Bone marrow (tissue), 2 donors: Measurements from ENCODE around the gene TACO1.

Experiments
- DNase-seq, 2 donors: peaks; one replicate each; lab custom pipeline; 2025; lab: John Stamatoyannopoulos, UW

Gene TACO1

DNA sequence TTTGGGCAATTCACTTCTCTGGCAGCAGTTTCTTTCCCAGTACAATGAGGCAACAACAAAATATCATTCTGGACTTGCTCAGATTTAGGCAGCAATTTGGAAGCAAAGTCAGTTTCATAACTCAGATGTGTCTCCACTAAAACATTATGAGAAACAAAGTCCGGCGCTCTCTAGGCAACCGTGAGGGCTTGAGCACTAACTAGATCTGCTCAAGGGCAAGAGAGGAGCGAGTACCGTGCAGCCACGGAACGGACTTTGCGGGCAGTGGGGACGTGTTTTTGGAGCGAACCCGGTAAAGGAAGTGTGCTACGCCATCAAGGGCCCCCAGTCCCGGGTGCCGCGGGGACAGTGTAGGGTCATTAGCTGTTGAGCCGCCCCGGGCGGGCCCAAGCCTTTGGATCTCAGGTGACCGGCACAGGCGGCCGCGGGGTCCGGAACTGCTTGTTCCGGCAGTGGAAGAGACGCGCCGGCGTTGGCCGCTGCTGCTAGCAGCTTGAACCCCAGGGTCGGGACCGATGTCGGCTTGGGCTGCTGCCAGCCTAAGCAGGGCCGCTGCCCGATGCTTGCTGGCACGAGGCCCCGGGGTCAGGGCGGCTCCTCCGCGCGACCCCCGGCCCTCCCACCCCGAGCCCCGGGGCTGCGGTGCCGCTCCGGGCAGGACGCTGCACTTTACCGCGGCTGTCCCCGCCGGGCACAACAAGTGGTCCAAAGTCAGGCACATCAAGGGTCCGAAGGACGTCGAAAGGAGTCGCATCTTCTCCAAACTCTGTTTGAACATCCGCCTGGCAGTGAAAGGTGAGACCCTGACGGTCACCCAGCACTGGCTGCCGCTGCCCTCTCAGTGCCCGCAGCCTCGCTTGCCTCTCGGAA is at the start of gene TACO1:
Gene TACO1 (plus strand): TSS at position 327 of the 870 bp plus-strand sequence. CDS start 189 bp downstream, at position 516.
- DNase-seq, result peak; percentile 68

DNA sequence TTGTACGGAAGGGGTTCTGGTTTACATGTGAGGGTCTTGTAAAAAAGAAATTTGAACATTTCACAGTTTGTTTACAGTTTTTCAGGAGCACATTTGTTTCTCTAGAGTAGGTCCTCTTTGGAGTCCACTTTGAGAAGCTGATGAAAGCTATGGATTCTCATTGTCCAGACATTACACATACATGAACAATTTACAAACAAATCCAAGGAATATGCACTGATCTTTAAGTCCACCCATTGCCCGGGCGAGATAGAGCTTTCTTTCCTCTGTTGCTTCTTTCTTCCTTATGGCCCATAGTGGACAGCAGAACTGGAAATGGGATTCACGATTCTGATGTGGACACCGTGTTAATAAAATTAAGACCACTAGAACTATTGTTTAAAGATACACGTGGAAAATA is 48.5 kb upstream of the TACO1 start:
- DNase-seq, result no peak

DNA sequence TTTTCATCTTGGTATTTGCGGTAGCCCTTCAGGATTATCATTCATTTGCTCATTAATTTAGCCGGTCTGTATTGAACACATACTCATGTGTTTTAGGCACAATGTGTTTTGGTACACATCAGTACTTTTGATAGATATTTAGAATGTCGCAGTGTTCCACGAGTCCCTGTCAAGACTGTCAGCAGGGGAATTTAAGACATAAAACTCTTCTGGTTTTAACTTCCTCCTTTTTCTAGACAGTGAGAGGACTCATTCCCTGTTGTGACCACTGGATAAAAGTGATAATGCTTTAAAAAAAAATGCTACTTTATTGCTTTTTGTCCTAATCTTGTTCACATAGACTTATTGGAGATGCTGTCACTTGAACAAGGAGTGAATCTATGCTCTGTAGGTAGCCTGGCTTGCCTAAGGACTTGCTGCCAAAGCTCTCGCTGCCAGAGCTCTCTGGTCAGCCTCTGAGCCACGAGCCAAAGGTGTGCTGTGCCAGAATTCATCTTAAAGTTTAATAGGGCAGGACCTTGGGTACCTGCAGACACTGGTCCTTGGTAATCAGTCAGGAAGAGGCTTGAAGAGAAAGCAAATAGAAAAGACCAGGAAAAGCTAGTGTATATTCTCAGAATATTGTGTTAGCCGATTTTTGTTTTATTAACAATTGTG is 45.1 kb upstream of the TACO1 start:
- peak in 1 of 2 donors; percentile 44 for DNase-seq

DNA sequence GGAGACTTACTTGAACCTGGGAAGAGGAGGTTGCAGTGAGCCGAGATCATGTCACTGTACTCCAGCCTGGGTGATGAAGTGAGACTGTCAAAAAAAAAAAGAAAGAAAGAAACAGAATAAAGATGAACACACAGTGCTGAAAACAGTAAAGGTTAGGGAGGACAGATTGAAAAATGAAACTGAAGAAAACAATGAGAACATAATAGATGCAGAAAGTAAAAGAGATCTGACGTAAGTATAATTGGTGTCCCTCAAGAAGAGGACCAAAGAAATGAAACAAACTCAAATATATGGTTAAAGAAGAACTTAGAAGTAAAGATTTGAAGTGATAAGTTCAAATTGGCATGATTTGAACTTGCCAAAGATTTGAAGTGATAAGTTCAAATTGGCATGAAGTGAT is 43.3 kb upstream of the TACO1 start:
- DNase-seq, result no peak

DNA sequence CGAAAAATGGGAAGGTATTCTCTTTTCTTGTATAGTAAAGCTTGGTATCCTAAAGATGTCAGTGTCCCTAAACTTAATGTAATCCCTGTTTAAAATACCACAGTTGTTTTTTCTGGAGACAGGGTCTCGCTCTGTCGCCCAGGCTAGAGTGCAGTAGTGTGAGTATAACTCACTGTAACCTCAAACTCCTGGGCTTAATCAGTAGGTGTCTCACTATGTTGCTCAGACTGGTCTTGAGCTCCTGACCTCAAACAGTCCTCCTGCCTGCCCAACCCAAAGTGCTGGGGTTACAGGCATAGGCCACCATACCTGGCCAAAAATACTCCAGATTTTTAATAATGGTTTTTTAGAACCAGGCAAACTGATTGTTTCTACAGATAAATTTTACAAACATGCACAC is 42.3 kb upstream of the TACO1 start:
- DNase-seq, result no peak

DNA sequence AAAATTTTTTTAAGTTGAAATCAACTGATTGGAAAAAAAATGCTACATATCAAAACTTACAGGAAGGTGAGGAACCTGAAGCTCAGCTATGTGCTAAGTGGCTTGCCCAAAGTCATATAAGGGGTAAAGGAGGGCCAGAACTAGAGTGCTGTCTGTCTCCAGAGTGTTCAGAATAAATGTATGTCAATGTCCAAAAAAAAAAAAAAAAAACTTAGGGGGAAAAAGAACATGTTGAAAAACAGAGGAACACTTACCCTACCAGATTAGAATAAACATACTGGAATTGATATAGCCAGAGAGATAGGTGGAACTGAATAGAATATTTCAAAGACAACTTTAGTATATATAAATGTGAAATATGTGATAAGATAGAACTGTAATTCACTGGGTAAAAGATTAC is 38.9 kb upstream of the TACO1 start:
- no peak for DNase-seq

DNA sequence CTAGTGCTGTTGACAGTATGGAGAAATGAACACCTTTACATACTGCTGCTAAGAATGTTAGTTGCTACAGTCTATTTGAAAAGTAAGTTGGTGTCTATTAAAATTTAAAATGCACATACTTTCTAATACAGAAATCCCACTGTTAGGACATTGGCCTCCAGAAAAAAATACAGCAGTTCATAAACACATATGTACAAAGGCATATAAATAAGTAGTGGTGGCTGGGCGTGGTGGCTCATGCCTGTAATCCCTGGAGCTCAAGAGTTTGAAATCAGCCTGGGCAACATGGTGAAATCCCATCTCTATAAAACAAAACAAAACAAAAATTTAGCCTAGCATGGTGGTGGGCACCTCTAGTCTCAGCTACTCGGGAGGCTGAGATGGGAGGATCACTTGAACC is 37.4 kb upstream of the TACO1 start:
- DNase-seq, result no peak

DNA sequence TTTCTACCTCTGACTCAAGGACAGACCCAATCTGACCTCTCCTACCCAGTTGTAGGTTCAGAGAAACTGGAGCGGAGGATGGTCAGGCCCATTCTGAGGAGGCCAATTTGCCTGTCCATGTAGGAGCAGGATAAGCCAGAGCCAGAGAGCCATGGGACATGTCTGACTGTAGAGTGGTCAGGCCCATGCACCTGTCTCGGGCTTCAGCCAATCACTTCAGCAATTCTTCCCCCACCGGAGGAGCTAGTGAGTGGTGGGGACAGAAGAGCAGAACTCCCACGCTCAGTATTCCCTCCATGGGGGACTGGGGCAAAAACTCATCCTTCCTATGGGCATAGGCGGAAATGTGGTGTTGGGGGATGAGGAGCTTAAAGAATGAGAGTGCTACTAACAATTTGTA is 36.1 kb upstream of the TACO1 start:
- DNase-seq, result no peak

DNA sequence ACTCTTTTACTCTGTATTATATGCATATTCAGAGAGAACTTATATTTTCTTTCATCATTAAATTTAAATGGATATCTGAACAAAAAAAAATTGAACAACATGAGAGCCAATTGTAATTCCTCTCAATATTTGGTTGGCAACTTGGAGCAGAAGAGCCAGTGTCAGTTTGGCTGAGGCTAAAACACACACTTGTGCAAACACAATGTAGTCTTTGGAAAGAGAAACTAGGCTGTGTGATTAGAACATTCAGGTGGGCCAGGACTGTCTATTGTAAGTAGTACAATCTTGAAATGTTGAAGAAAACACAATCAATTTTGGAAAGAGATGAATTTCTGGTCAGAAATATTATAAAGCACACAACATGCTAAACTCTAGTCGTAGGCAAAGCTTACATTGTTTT is 33.5 kb upstream of the TACO1 start:
- no peak for DNase-seq

DNA sequence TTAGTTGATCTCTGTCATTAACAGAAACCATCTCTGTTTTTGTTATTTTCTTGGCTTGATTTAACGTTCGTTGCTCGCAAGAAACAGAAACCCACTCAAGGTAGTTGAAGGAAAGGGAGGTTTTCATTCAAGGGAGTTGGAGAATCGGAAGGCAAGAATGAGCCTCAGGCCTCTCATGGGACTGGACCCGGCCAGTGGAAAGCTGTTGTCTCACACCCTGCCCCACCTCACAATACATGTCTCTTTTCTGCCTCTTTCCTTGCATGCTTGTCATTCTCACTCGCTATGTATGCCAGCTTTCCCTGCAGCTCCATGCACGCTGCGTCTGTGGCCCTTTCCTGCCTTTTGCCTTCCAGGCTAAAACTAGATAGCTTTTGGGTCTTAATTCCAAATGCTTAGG is 32.1 kb upstream of the TACO1 start:
- DNase-seq, result no peak

DNA sequence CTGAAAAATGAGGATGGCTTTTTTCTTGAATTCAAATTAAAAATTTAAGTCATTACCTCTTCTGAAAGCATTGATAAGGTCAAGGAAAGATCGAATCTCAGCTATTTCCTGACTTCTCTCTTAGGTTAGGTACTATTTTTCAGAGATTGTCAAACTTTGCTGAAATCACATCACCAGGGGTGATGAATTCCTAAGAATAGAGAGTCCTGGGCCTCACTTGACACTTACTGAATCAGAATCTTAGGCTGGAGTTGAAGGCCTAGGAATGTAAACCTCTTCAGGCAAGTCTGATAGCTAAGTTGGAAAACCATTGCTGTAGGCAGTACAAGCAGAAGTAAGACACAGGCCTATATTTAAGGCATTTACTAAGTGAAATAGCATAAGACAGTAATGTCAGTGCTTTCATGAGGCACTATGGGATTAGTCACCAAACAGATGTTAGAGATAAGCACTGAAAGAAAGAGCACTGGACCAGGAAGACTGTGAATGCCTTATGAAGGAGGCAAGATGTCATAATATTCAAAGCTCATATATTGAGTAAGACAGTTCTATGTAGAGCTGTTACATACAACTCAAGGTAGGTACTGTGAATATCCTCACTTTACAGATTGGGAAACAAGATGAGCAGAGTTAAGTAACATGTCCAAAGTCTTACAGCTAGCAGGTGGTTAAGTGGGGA is 28.9 kb upstream of the TACO1 start:
- DNase-seq, result peak in 1 of 2 donors; percentile 67

DNA sequence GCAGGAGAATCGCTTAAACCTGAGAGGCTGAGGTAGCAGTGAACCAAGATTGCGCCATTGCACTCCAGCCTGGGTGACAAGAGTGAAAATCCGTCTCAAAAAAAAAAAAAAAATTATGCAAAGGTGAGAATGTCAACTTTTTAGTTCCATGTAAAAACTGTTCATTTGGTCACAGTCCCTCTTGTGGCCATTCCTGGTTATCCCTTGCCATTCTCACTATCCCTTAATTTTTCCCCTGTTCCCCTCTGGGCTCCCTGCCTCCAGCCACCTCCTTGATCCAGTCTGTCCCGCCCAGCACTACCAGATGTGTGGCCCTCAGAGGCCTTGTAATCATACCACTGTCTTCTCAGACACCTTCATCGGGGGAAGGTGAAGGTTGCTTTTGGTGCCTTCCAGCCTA is 27.1 kb upstream of the TACO1 start:
- DNase-seq, result no peak

DNA sequence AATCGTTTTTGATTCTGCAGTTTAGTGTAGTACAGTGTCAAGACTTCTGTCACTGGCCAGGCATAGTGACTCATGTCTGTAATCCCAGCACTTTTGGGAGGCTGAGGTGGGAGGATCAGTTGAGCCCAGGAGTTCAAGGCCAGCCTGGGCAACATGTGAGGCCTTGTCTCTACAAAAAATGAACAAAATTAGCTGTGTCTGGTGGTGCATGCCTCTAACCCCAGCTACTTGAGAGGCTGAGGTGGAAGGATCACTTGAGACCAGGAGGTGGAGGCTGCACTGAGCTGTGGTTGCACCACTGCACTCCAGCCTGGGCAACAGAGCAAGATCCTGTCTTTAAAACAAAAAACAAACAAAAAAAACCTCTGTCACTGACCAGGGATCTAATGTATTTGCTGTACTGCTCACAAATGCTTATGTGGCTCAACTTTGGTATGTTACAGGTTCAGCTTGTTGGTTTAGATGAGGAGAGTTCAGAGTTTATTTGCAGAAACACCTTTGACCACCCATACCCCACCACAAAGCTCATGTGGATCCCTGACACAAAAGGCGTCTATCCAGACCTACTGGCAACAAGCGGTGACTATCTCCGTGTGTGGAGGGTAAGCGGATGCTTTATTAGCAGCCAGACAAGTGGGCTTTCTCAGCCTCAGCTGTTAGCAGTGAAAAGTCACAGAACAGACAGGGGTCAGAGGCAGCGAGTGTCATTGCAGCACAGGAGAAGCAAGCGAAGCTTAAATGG is 22.5 kb upstream of the TACO1 start:
- no peak for DNase-seq

DNA sequence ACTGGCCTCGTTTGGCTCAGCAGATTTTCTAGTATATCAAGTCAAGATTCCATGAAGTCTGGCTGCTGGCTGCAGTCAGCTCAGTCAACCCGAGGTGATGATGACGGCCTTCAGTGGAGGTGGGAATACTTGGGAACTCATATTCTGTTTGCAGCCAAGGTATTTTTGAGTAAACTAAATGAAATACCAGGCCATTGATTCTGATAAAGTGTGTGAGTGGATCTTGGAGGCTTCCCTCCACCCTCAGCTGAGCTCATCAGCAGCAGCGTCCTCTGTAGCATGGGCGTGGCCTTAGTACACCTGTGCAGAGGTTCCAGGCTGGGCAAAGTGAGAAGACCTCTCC is 22.0 kb upstream of the TACO1 start:
- DNase-seq, result no peak

DNA sequence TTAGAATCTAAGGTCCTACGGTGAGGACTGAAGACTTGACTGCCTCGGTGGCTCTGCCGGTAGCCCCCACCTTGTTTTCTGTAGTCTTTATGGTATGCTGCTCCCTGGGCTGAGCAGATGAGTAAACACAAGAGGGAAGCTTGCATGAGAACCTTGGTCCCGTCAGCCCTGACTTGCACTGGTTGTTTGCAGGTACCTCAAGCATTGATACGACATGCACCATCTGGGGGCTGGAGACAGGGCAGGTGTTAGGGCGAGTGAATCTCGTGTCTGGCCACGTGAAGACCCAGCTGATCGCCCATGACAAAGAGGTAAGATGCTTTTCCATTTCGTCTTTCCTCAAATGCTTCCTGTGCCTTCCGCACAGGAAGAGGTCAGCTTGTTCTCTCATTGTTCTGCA is 21.1 kb upstream of the TACO1 start:
- DNase-seq, result no peak

DNA sequence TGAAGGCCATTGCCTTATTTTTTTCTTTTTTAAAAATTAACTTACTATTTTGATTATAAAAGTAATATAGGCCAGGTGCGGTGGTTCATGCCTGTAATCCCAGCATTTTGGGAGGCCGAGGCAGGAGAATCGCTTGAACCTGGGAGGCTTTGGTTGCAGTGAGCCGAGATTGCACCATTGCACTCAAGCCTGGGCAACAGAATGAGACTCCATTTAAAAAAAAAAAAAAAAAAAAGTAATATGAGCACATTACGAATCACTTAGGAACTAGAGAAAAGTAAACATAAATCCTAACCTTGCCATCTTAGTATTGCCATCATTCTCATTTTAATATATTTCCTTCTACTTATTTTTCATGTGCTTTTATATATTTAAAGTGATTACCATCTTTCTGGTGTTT is 12.9 kb upstream of the TACO1 start:
- no peak for DNase-seq

DNA sequence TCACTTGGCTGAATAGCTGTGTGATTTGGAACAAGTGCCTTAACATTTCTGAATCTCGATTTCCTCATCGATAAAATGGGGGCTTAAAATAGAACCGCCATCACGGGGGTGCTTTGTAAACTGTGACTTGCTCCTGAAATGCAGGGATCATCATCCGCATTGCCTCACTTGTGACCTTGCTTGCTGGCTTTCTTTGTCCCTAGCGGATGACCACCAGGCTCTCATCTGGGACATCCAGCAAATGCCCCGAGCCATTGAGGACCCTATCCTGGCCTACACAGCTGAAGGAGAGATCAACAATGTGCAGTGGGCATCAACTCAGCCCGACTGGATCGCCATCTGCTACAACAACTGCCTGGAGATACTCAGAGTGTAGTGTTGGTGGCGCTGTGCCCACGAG is 11.9 kb upstream of the TACO1 start:
- DNase-seq, result no peak

DNA sequence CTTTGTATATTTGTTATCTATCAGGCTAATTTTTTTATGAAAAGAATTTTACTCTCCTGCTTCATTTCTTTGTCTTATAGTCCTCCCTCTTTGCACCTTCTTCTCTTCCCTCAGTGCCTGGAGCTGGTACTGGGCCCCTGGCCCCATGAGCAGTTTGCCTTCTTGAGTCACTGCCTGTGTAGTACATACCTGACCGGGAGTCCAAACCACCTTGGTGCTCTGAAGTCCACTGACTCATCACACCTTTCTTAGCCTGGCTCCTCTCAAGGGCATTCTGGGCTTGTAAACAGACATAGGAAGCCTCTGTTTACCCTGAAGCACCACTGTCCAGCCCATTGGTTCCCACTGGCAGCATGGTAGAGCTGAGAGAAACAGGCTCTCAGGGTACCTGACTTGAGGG is 11.0 kb upstream of the TACO1 start:
- no peak for DNase-seq

DNA sequence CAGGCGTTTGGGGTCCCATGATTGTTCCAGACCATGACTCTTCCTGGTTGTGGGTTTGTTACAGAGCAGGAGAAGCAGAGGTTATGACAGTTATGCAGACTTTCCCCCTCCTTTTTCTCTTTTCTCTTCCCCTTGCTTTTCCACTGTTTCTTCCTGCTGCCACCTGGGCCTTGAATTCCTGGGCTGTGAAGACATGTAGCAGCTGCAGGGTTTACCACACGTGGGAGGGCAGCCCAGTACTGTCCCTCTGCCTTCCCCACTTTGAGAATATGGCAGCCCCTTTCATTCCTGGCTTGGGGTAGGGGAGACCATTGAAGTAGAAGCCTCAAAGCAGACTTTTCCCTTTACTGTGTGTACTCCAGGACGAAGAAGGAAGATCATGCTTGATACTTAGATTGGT is 7.9 kb upstream of the TACO1 start:
- no peak for DNase-seq

DNA sequence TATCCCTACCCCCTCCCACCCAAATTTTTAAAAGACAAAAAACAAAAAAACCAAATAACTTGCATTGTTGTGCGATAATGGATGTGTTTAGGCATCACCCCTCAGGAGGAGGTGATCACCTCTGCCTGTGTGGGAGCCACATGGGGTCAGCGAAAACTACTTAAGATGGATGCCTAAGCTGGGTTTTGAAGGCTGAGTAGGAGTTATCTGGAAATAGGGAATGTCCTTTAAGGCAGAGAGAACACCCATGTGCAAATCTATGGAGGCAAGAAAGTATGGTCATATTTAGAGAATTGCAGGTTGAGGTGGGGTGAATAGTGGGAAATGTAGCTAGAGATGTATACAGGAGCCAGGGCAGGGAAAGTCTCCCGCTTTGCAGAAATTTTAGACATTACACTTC is 5.6 kb upstream of the TACO1 start:
- no peak for DNase-seq

DNA sequence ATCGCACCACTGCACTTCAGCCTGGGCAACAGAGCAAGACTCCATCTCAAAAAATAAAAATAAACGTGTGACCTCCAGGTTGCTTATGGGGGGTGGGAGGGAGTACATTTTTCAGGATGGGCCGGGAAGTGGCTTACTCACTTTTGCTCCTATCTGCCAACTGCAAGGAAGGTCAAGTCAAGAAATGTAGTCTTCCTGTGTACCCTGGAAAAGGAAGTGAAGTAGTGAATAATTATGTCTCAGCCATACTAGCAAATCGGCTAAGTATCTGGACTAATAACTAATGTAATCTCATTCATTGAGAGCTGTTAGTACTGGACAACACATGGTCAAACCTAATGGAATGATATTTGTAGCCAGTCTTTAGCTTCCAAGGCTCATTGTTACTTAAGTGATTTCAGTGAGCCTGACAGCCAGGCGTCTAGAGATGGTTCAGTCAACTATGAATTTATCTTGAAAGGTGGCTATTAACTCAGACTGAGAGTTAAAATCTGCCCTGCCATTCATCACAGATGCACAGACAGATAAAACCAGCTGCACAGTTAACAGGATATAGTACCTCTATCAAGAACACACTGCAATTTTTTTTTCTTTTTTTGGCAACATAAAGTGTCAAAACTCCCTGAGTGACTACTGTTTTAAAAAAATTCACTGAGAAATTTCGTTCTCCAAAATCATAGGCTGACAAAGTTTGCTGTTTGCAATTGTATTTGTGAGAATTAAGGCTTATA is 3.7 kb upstream of the TACO1 start:
- peak in 1 of 2 donors; percentile 11 for DNase-seq

DNA sequence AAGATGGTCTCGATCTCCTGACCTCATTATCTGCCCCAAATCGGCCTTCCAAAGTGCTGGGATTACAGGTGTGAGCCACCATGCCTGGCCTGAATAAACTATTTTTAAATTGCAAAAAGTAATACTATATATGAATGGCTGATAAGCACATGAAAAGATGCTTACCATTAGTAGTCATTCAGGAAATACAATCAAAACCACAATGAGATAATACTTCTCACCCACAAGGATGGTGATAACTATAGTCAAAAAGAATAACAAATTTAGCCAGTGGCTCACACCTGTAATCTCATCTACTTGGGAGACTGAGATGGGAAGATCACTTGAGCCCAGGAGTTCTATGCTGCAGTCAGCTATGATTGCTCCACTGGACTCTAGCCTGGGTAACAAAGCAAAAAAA is 2.4 kb upstream of the TACO1 start:
- DNase-seq, result no peak
